ENCODE measurements around the gene RBFOX1.

DNA sequence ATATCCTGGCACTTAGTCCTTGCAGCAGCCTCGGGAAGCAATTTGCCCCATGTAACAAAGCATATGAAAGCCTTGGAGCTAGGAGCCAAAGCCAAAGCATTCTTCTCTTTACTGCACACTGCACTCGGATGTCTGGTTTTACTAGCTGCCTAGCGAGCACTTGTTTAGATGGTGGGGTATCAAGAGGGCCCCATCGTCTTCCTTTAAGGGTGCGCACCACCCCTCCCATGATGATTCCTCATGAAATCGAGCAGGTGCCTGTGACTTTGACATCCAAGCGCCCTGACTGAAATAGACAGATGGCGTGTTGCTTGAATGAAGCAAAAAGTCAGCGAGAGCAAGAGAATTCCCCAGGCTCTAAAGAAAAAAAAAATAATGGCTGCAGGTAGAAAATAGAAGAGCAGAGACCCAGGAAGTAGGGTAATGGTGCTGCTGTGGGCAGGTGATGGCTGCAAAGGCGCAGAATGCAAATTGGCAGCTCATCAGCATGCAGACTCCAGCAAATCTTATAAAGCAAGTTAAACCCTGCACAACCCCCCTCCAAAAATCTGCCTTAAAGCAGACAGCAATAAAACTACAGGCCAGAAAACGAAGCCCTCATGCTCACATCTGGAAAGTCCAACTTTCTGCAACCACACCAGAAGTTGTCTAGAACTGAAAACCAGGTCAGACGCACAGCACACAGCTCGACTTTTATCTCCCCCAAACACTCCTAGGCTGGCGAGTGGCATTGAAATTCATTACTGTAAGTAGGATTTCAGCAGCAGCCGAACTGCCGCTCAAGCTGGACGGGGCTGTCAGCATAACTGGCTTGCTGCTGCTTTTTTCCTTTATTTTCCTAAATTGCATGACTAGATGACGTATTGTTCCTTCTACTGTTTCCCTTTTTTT is 384.3 kb downstream of the RBFOX1 start:
- TF ChIP-seq, protein P1, sequence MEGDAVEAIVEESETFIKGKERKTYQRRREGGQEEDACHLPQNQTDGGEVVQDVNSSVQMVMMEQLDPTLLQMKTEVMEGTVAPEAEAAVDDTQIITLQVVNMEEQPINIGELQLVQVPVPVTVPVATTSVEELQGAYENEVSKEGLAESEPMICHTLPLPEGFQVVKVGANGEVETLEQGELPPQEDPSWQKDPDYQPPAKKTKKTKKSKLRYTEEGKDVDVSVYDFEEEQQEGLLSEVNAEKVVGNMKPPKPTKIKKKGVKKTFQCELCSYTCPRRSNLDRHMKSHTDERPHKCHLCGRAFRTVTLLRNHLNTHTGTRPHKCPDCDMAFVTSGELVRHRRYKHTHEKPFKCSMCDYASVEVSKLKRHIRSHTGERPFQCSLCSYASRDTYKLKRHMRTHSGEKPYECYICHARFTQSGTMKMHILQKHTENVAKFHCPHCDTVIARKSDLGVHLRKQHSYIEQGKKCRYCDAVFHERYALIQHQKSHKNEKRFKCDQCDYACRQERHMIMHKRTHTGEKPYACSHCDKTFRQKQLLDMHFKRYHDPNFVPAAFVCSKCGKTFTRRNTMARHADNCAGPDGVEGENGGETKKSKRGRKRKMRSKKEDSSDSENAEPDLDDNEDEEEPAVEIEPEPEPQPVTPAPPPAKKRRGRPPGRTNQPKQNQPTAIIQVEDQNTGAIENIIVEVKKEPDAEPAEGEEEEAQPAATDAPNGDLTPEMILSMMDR (IDR thresholded peaks at IDR 0.05; ENCODE audit: insufficient read depth, low read depth, low read length), result no peak
- TF ChIP-seq EZH2 (IDR thresholded peaks at IDR 0.05; ENCODE audit: insufficient read depth, low read length), result no peak
